ENCODE results near the gene HNF4A.

Gene HNF4A

DNA sequence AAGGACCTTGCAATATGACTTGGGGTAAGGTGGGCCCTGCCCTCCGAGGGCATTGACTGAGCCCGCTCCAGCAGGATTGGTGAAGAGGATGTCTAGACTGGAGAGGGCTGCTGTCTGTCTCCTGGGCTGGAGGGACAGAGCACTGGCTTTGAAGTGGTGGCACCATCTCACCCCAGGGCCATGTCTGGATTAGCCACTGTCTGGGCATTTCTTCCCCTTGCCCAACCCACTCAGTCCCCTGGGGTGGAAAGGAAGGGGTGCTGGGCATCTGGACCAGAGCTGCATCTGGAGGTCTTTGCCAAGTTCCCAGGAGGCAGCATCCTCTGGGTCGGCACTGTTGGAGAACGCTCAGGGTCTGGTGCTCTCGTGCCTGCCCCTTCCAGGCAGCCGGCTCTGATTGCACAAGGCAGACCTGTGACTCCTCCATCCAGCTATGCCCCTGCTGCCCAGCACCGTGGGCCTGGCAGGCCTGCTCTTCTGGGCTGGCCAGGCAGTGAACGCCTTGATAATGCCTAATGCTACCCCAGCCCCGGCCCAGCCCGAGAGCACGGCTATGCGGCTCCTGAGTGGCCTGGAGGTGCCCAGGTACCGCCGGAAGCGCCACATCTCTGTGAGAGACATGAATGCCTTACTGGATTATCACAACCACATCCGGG lies 18.6 kb upstream of the HNF4A start, which contains the start of gene R3HDML:
Gene R3HDML (plus strand): TSS at position 319 of the 656 bp plus-strand sequence. CDS start 115 bp downstream, at position 434.
- Histone ChIP-seq H3K79me2 (ENCODE audit: low read length) (no peaks in the 10 kb centered on the region), H3K4me3 (ENCODE audit: low read length) (no peak within 1 kb of the TSS), H2AFZ (ENCODE audit: low read depth, low read length) (no peak within 1 kb of the TSS), H4K20me1 (ENCODE audit: insufficient read depth, low read length) (no peaks in the 10 kb centered on the region), H3K27ac (ENCODE audit: low read length) (no peak within 1 kb of the TSS), H3K4me2 (ENCODE audit: low read length) (no peak within 1 kb of the TSS), H3K36me3 (replicated peaks; ENCODE audit: low read depth, low read length) (no peaks in the 10 kb centered on the region), H3K9ac (ENCODE audit: low read length) (no peak within 1 kb of the TSS), H3K9me3 (ENCODE audit: insufficient read depth, low read length) (no peaks in the 10 kb centered on the region), H3K27me3 (ENCODE audit: low read depth, low read length) (peaks cover 5% of the 10 kb centered on the region; the same call in 1 of the 2 replicates), H3K4me1 (ENCODE audit: low read length) (no peaks in the 10 kb centered on the region)
- no peak for TF ChIP-seq EZH2phosphoT487 (IDR thresholded peaks at IDR 0.05; ENCODE audit: low read depth)
- no peak for TF ChIP-seq CTCF (IDR thresholded peaks at IDR 0.05; ENCODE audit: low read depth, low read length)

DNA sequence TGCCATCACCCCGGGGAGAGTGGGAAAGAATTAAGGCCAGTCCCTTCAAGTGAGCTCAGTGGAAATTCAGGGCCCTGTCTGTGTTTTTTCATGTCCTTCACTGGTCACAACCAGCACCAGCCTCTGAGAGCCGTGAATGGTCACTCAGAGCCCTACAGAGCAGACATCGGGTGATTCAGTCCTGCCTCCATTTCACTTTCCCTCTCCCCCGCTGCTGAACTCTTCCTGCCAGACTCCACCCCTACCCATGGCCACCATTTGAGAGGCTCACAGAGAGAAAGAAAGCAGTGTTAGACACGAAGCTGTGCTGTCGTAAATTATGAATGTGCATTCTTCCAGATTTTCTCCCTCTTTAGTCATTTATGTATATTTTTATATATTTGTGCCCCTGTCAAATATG lies 13.3 kb upstream of the HNF4A start:
- H3K9me3 ChIP-seq (ENCODE audit: insufficient read depth, low read length): no peaks in the 10 kb centered on the region
- no peaks in the 10 kb centered on the region for H3K79me2 ChIP-seq (ENCODE audit: low read length)
- H2AFZ ChIP-seq (ENCODE audit: low read depth, low read length): no peak overlapping the region
- no peak overlapping the region for H3K9ac ChIP-seq (ENCODE audit: low read length)
- no peaks in the 10 kb centered on the region for H3K27me3 ChIP-seq (ENCODE audit: low read depth, low read length)
- H4K20me1 ChIP-seq (ENCODE audit: insufficient read depth, low read length): no peaks in the 10 kb centered on the region
- no peaks in the 10 kb centered on the region for H3K4me1 ChIP-seq (ENCODE audit: low read length)
- H3K4me2 ChIP-seq (ENCODE audit: low read length): no peak overlapping the region
- H3K27ac ChIP-seq (ENCODE audit: low read length): no peak overlapping the region
- H3K36me3 ChIP-seq (replicated peaks; ENCODE audit: low read depth, low read length): no peaks in the 10 kb centered on the region
- H3K4me3 ChIP-seq (ENCODE audit: low read length): no peak overlapping the region
- no peak for TF ChIP-seq EZH2phosphoT487 (IDR thresholded peaks at IDR 0.05; ENCODE audit: low read depth)
- no peak for TF ChIP-seq CTCF (IDR thresholded peaks at IDR 0.05; ENCODE audit: low read depth, low read length)

- Histone ChIP-seq H4K20me1 (ENCODE audit: insufficient read depth, low read length) (no peaks in the 10 kb centered on the region), H3K9ac (ENCODE audit: low read length) (no peak overlapping the region), H3K4me1 (ENCODE audit: low read length) (no peaks in the 10 kb centered on the region), H3K27me3 (ENCODE audit: low read depth, low read length) (no peaks in the 10 kb centered on the region), H3K9me3 (ENCODE audit: insufficient read depth, low read length) (no peaks in the 10 kb centered on the region), H3K79me2 (ENCODE audit: low read length) (no peaks in the 10 kb centered on the region), H3K27ac (ENCODE audit: low read length) (no peak overlapping the region), H3K36me3 (replicated peaks; ENCODE audit: low read depth, low read length) (no peaks in the 10 kb centered on the region), H2AFZ (ENCODE audit: low read depth, low read length) (no peak overlapping the region), H3K4me2 (ENCODE audit: low read length) (no peak overlapping the region), H3K4me3 (ENCODE audit: low read length) (no peak overlapping the region)
- TF ChIP-seq CTCF (IDR thresholded peaks at IDR 0.05; ENCODE audit: low read depth, low read length) (no peak), EZH2phosphoT487 (IDR thresholded peaks at IDR 0.05; ENCODE audit: low read depth) (no peak)
Measured at GRCh38 chr20:44343162-44343675, 12.3 kb upstream of the HNF4A start.

- Histone ChIP-seq H3K27ac (ENCODE audit: low read length) (no peak overlapping the region), H3K4me1 (ENCODE audit: low read length) (no peaks in the 10 kb centered on the region), H3K27me3 (ENCODE audit: low read depth, low read length) (no peaks in the 10 kb centered on the region), H2AFZ (ENCODE audit: low read depth, low read length) (no peak overlapping the region), H3K4me2 (ENCODE audit: low read length) (no peak overlapping the region), H4K20me1 (ENCODE audit: insufficient read depth, low read length) (no peaks in the 10 kb centered on the region), H3K79me2 (ENCODE audit: low read length) (no peaks in the 10 kb centered on the region), H3K9ac (ENCODE audit: low read length) (no peak overlapping the region), H3K4me3 (ENCODE audit: low read length) (no peak overlapping the region), H3K36me3 (replicated peaks; ENCODE audit: low read depth, low read length) (no peaks in the 10 kb centered on the region), H3K9me3 (ENCODE audit: insufficient read depth, low read length) (no peaks in the 10 kb centered on the region)
- TF ChIP-seq CTCF (IDR thresholded peaks at IDR 0.05; ENCODE audit: low read depth, low read length): no peak
- no peak for TF ChIP-seq EZH2phosphoT487 (IDR thresholded peaks at IDR 0.05; ENCODE audit: low read depth)
Measured at GRCh38 chr20:44344723-44345122, 10.8 kb upstream of the HNF4A start.
